Stimulated activated CD8-positive, alpha-beta memory T cell treated with anti-CD3 and anti-CD28 coated beads, Interleukin-15, amount 100 ng/mL, for 4 hours (primary cell): ENCODE data around the gene TRAPPC3.
A peak's percentile ranks its signal among the peaks of the same experiment; 100 is the strongest.

Source experiments
- DNase-seq, 2 donors: peaks; one replicate each; pipeline ENCODE4 v3.0.0-alpha.2; 2020; ENCODE audit warnings: low read depth in 2 of 2

TRAPPC3 gene

GRCh38 chr1:36125129-36125991 lies 23.9 kb downstream of the TRAPPC3 start, which contains the start of gene COL8A2:
TSS of gene COL8A2 (minus strand) at chr1:36125222. CDS start at chr1:36100242, 24,980 bp downstream.
- DNase-seq: no peak

GRCh38 chr1:36124404-36125128 lies 24.7 kb downstream of the TRAPPC3 start:
- DNase-seq: no peak

GRCh38 chr1:36123356-36123755 lies 25.9 kb downstream of the TRAPPC3 start:
- no peak for DNase-seq

GRCh38 chr1:36122062-36123030 lies 26.9 kb downstream of the TRAPPC3 start:
- no peak for DNase-seq

- no peak for DNase-seq
These were observed 29.8 kb downstream of the TRAPPC3 start for GRCh38 chr1:36119456-36119855.

GRCh38 chr1:36118447-36119204 lies 30.7 kb downstream of the TRAPPC3 start:
- no peak for DNase-seq

GRCh38 chr1:36116901-36117300 lies 32.4 kb downstream of the TRAPPC3 start:
- no peak for DNase-seq

- DNase-seq: no peak
These were observed 33.4 kb downstream of the TRAPPC3 start for GRCh38 chr1:36115931-36116330.

- DNase-seq: no peak
These were observed 34.1 kb downstream of the TRAPPC3 start for GRCh38 chr1:36115200-36115669.

- DNase-seq: no peak
These were observed 34.9 kb downstream of the TRAPPC3 start for GRCh38 chr1:36114371-36114770.

- DNase-seq: no peak
These were observed 36.5 kb downstream of the TRAPPC3 start for GRCh38 chr1:36112823-36113222.

- no peak for DNase-seq
These were observed 38.1 kb downstream of the TRAPPC3 start for GRCh38 chr1:36111151-36111550.

- no peak for DNase-seq
These were observed 40.1 kb downstream of the TRAPPC3 start for GRCh38 chr1:36109041-36109679.

- DNase-seq: no peak
These were observed 41.0 kb downstream of the TRAPPC3 start for GRCh38 chr1:36108314-36108713.

GRCh38 chr1:36107394-36107793 lies 41.9 kb downstream of the TRAPPC3 start:
- no peak for DNase-seq

GRCh38 chr1:36106269-36106668 lies 43.0 kb downstream of the TRAPPC3 start:
- DNase-seq: no peak

GRCh38 chr1:36101546-36101945 lies 47.7 kb downstream of the TRAPPC3 start:
- no peak for DNase-seq

- DNase-seq: no peak
These were observed 48.9 kb downstream of the TRAPPC3 start for GRCh38 chr1:36100376-36100775.

GRCh38 chr1:36099681-36100341 lies 49.5 kb downstream of the TRAPPC3 start:
- peak; percentile 36 to 44 for DNase-seq
